Left renal pelvis (tissue), 4 donors: ENCODE measurements around the gene BNC2. TPM values are rescaled to one million over a fixed set of nuclear protein-coding genes. Genes with fewer than 3 reads are reported as not detected.

Experiments used
- DNase-seq, 4 donors: peaks; one replicate each; pipeline ENCODE4 v3.0.0-alpha.2; 2013; ENCODE audit warnings: low read depth in 4 of 4, low spot score in 3 of 4
- polyA plus RNA-seq, 4 donors: library from polyadenylated mRNA; unstranded; fragments of 120-200 nt; gene quantifications; one replicate each; pipeline ENCODE4 v1.2.1, GENCODE V29; 2013; ENCODE audit not compliant: insufficient read length in 4 of 4

Gene BNC2
- polyA plus RNA-seq, 4 donors = 8.2 to 47.7 (median 9.3) TPM

DNA sequence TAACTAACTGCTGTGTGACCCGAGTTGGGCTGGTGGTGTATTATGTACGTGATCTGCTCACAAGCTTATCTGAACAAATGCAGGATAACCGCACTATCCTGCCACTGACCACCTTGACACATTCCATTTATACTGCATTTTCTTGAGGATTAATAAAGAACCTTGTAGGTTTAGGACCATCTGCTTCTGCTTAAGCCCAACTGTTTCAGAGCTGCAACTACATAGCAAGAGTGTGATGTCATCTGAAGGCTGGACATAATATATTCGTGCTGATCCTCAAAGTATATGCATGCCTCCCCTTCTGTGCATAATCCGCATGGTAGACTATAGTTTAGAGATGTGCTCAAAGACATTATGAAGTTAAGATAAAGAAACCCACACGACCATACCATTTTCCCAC is 435.9 kb downstream of the BNC2 start:
- no peak for DNase-seq

DNA sequence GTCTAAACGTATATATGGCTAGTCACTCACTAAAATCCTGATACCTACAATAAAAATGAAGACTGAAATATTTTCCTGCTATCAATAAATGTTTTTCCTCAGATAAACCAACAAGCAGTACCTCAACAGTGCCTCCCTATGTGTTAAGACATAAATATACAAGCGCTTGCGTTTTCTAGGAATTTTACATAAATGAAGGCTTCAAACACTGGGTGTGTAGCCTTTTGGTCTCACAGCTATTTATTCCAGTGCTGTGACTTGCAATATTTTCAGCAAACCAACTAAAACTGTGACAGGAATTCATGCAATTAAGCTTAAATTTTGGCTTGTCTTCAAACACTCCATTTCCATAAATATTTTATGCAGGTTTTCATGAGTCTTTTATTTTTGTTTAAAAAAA is 437.0 kb downstream of the BNC2 start:
- DNase-seq = no peak

DNA sequence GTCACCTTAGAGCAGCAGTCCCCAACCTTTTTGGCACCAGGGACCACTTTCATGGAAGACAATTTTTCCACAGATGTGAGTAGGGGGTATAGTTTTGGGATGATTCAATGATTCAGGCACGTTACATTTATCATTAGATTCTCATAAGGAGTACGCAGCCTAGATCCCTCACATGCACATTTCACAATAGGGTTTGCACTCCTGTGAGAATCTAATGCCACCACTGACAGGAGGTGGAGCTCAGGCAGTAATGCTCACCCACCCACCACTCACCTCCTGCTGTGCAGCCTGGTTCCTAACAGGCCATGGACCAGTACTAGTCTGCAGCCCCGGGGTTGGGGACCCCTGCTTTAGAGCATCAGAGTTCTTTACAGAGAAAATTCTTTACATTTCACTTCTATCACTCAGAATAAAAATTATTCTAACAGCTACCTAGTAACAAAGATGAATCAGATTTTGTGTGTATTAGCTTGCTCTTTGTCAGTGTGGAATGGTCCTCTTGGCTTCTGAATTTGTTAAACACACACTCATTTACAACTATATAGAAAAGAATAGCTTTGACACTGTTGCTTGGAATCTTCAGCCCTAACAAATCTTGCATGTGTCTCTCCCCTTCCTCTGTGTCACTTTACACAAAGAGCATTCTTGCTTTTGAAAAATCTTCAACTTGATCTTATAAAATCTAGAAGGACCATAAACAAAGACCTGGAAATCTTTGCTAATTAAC is 438.6 kb downstream of the BNC2 start:
- no peak for DNase-seq

- DNase-seq = no peak
These were observed 440.8 kb downstream of the BNC2 start for GRCh38 chr9:16429671-16430070.

- DNase-seq = no peak
These were observed 442.5 kb downstream of the BNC2 start for GRCh38 chr9:16427873-16428427.

DNA sequence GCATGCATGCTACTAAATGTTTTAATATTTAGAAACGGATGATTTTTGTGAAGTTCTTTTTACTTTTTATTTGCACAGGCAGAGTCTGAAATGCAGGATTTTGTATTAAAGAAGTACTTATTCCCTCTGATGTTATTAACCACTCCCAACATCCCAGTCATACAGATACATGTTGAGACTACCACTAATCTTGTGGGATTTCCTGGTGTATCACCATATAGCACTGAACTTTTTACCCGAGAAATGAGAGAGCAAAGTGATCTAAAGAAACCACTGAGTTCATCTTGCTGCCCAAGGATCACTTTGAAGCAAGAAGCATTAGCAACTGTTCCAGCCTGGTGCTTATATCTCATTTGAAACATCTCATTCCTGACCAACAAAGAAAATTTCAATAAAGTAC is 443.8 kb downstream of the BNC2 start:
- no peak for DNase-seq

- DNase-seq = no peak
These were observed 444.8 kb downstream of the BNC2 start for GRCh38 chr9:16425562-16426231.

- DNase-seq = no peak
These were observed 448.4 kb downstream of the BNC2 start for GRCh38 chr9:16422114-16422513.

DNA sequence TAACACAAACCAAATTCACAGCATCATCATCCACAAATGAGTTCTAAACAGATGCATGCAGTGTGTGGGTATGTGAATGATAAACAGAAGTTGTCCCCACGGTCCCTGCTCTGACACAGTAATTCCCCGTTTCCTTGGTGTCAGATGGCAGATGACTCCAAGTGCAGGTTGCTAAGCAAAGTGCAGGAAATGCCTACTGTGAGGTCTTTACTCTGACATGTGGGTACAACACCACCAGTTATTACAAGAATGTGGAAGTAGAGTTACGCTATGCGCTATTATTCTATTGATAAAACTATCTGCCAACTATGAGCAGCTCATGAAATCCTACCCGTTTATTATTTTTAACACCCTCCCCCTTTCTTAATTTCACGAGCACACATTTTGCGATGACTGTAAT is 448.9 kb downstream of the BNC2 start:
- DNase-seq = no peak

- DNase-seq = no peak
These were observed 451.3 kb downstream of the BNC2 start for GRCh38 chr9:16419124-16419523.

DNA sequence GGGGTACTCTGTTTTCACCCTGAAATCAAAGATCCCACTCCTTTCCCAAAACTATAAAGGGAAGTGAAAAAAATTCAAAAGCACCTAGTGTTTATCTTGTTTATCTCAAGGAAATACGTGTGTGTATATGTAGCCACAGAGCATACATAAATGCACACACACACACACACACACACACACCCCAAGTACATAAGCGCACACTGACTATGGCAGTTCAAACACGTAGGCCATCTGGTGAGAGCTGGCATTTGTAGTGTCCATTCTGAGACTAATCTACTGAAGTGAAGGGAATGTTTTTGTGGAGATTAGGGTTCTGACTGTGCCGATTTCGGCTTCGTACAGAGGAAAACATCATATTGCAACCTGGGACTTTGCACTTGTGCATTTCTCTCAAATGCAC is 451.7 kb downstream of the BNC2 start:
- no peak for DNase-seq

- no peak for DNase-seq
These were observed 452.7 kb downstream of the BNC2 start for GRCh38 chr9:16417749-16418148.

DNA sequence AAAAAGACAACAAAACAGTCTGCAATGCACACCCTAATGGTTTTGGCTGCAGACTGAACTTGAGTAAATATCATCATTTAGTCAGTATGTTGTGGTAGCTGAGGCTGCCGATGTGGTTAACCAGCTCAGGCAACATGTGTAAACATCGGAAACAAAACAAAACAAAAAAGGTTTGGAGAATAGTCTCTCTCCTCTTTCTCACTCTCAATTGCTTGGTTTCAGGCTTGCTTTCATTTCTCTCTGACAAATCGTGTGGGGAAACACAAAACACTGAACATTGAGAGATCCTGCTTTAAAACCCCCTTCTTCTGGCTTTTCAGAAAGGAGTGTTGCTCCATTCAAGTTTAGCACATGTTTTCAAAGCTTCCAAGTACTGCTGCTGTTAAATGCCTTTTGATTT is 453.3 kb downstream of the BNC2 start:
- DNase-seq = no peak

GRCh38 chr9:16414451-16414850 is 456.0 kb downstream of the BNC2 start:
- no peak for DNase-seq

DNA sequence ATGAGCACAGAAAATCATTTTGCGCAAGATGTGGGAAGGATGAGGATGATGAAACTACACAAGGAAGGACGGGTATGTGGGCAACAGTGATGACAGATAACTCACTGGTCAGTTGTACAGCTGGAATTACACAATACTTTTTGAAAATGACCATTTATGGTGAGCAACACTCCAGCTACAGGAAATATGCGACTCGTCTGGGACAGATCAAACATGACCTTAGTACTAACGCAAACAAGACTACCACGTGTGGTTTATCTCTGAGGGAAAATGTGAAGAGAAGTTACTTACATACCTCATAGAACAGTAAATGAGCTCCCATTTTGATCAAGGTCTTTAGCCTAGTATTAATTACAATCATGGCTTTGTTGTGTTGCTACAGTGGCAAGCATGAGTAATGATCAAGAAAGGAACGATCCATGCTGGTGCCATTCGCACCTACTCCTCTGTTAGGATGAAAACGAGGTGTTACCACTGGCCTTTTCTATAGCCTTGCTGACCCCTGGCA is 456.9 kb downstream of the BNC2 start:
- no peak for DNase-seq

- no peak for DNase-seq
These were observed 457.7 kb downstream of the BNC2 start for GRCh38 chr9:16412740-16413139.

GRCh38 chr9:16411311-16411710 is 459.2 kb downstream of the BNC2 start:
- DNase-seq = no peak

GRCh38 chr9:16410601-16411280 is 459.7 kb downstream of the BNC2 start:
- DNase-seq = no peak

DNA sequence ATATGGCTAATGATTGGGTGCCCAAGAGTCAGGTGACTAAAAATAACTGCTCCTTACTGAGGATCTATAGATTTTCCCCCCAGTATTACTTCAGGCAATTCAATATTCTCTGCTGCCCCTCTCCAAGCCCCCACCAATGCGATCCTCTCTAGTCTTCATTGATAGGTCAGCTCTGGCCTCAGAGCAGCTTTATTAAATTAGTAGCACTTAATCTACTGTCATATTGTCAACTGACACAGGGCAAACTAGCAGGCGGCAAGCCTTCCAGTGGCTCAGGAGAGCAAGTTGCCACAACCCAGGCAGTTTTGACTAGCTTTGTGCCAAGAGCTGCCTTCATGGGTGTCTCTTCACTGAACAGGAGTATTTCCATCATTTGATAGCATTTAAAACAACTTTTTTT is 462.9 kb downstream of the BNC2 start:
- DNase-seq = no peak

GRCh38 chr9:16406526-16407225 is 463.8 kb downstream of the BNC2 start:
- no peak for DNase-seq

DNA sequence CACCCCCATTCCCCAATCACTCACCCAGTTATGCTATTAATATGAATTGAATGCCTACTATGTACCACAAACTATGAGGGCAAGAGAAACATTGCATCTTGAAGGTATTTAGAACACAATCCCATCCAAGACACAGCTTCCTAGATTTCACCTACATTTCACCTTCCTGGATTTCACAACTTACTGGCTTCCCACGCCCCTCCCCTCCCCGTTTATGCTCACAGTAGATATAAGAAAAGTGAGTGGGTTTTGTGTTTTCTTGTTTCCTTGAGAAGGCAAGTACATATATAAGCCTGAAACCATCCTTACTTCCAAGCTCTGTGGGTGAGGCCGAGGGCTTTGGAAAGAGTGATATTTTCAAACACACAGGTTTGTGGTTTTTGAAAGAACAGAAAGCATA is 465.0 kb downstream of the BNC2 start:
- DNase-seq = no peak
